ACHN (cell line): ENCODE measurements around the gene CAMKV.
"Not testable (repeated sequence)": the region's sequence is repeated elsewhere in the genome, so short reads cannot be mapped to it uniquely, and the experiment has no call there.

ENCODE experiments used
- DNase-seq: peaks from one replicate; pipeline ENCODE4 v3.0.0-alpha.2; 2015
- in situ Hi-C: cut with HindIII; loops from 2 replicates; pipeline ENCODE4 v1.10.0; 2017; ENCODE audit warnings: low sequenced_read_pairs, low pct_ligation_motif_present, low pct_unique_long_range_greater_than_20kb

Gene CAMKV, protein sequence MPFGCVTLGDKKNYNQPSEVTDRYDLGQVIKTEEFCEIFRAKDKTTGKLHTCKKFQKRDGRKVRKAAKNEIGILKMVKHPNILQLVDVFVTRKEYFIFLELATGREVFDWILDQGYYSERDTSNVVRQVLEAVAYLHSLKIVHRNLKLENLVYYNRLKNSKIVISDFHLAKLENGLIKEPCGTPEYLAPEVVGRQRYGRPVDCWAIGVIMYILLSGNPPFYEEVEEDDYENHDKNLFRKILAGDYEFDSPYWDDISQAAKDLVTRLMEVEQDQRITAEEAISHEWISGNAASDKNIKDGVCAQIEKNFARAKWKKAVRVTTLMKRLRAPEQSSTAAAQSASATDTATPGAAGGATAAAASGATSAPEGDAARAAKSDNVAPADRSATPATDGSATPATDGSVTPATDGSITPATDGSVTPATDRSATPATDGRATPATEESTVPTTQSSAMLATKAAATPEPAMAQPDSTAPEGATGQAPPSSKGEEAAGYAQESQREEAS

GRCh38 chr3:49869525-49870126 lies at the start of gene CAMKV:
CAMKV (minus strand) TSS chr3:49869906; CDS start chr3:49862388, 7,518 bp downstream.
- DNase-seq, result peak; percentile 6
- in situ Hi-C loops, result no loop called here

- DNase-seq, in situ Hi-C loops: not testable (repeated sequence)
Measured at GRCh38 chr3:49917806-49918590, 48.3 kb upstream of the CAMKV start.

DNA sequence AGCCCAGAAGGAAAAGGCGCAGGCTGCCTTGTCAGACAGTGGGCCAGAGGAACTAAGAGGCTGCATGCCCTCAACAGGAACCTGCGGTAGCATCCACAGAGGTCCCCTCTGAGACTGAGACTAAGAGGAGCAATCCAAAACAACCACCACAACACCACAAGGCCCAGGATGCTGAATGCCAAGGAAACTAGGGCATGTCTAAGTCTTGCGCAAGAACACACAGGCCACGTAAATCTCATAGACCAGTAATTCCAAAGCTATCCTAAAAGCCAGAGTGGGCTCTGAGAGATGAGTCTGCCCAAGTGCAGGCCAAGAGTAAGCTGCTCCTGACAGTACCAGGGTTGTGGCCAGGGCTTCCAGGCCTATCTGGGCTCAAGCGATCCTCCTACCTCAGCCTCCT lies 47.0 kb upstream of the CAMKV start:
- in situ Hi-C loops, result no loop called here
- DNase-seq, result no peak

DNA sequence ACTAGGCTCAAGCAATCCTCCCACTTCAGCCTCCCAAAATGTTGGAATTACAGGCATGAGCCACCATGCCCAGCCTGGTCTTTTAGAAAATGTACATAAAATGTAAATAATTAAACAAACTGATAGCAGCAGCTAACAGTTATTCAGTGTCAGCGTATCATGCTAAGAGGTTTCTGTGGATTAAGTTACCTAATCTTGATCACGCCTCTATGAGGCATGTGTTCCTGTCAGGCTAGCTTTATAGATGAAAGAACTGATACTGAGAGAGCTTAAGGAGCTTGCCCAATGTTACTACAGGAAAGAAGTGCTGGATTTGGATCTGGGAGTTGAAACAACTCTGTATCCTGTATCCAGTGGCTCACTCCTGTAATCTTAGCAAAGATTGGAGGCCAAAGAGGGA lies 45.2 kb upstream of the CAMKV start:
- DNase-seq, result no peak
- in situ Hi-C loops, result no loop called here

DNA sequence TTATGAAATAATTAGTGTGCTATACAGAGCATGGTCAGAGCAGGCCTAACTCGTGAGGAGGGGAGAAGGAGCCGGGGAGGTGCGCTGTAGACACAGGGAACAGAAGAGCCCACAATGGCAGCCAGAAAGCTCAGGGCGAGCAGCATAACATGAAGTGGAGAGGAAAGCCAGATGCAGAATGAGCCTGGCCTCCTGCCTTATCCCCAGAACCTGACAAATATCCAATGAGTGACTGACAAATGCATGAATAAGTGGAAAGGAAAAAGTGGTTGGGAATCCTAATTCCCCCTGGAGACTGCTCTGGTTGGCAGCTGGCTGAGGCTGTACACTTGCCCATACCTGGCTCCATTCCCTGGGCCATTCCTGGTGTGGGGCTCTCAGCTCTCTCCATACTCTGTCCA lies 43.2 kb upstream of the CAMKV start:
- in situ Hi-C loops, result no loop called here
- no peak for DNase-seq

GRCh38 chr3:49911611-49912010 lies 41.9 kb upstream of the CAMKV start:
- in situ Hi-C loops, result no loop called here
- no peak for DNase-seq

GRCh38 chr3:49911124-49911420 lies 41.4 kb upstream of the CAMKV start:
- in situ Hi-C loops, result no loop called here

GRCh38 chr3:49910409-49911123 lies 40.9 kb upstream of the CAMKV start:
- DNase-seq, result no peak
- in situ Hi-C loops, result no loop called here

More at GRCh38 chr3:49911124-49911420, 41.4 kb upstream of the CAMKV start:
- no peak for DNase-seq

GRCh38 chr3:49908373-49909199 lies 38.9 kb upstream of the CAMKV start:
- DNase-seq, result no peak
- in situ Hi-C loops, result no loop called here

DNA sequence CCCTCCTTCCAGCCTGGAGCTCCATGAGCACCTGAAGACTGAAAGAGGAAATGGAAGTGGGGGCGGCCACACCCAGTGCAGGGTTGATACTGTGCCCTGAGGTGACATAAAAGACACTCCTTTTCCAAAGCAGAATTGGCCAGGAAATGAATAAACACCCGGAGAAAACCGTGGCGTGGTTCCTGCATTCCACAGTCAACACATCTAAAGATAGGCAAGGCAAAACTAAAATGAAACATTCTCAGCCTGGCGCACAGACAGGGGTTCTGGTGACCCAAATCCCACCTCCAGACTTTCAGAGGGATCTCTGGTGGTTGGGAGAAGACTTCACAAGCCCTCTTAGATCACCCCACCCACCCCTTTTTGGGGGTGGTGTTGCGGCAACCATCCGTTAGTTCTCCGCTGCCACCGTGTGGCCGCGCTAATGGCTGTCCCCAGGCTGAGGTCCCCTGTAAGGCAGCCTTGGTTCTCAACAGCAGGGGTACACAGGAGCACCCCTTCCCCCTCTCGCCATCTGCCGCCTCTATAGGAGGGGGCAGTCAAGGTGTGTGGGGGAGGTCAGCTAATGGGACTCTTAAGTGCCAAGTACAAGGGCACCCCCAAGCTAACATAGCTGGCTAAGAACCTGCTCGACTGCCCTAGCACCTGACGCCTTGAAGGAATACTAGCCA lies 36.5 kb upstream of the CAMKV start:
- in situ Hi-C loops, result no loop called here
- peak; percentile 38 for DNase-seq

GRCh38 chr3:49904448-49904847 lies 34.7 kb upstream of the CAMKV start:
- DNase-seq, in situ Hi-C loops: not testable (repeated sequence)

- in situ Hi-C loops, result no loop called here
- DNase-seq, result peak; percentile 66
Measured at GRCh38 chr3:49903451-49904424, 34.0 kb upstream of the CAMKV start, which contains the start of gene MST1R. MST1R (minus strand) TSS chr3:49903873; CDS start chr3:49903609, 264 bp downstream.

GRCh38 chr3:49902511-49903345 lies 33.0 kb upstream of the CAMKV start:
- in situ Hi-C loops, result no loop called here
- no peak for DNase-seq

DNA sequence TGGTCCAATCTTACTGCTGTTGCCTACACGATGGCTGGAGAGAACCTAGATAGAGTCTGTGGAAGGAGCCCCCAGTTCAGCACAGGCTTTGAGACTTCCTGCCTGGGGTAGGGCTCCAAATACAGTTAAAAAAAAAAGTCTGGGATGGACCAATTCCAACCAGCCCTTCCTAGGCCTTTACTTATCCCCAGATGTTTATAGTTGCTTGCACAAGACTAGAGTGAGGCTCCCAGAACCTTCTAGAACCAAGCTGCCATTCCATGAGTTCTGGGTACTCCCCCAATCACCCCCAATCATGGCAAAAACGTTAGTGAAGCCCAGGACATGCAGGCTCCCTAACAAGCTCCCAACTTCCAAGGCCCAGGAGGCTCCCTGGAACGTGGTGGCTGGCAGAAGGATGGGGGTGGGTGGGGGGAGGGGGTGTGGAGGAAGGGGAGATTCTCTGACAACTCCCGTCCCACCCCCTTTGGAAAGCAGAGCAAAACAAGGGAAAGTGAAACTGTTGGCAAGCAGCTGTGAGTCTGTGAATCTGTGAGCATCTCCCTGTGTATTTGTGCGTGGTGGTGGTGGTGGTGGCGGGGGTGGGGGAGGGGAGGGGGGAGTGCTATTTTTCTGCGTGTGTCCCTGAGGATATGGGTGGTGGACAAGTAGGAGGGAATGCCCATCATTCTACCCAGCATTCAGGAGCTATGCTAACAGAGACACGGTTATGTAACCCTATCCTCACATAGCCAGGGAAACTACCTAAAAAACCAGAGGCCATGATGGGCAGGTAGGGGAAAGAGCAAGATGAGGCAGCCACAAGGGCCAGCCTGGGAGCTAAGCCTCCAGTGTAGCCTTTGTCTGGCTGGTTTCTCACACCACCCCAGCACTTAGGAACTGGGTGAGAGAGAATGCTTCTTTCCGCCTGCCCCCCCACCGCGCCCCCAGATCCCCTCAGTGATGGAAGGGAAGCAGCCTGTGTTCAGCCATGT lies 31.9 kb upstream of the CAMKV start:
- DNase-seq, result no peak
- in situ Hi-C loops, result no loop called here
